ENCODE data around the gene ANKLE1. TPM values are rescaled to one million over a fixed set of nuclear protein-coding genes. Genes with fewer than 3 reads are reported as not detected.

ANKLE1 gene
- total and polyA plus RNA-seq, 2 donors (not counting 3 experiments of a cell fraction or from before 2014, with no cell fraction given): 1.9 to 3.1 TPM

DNA sequence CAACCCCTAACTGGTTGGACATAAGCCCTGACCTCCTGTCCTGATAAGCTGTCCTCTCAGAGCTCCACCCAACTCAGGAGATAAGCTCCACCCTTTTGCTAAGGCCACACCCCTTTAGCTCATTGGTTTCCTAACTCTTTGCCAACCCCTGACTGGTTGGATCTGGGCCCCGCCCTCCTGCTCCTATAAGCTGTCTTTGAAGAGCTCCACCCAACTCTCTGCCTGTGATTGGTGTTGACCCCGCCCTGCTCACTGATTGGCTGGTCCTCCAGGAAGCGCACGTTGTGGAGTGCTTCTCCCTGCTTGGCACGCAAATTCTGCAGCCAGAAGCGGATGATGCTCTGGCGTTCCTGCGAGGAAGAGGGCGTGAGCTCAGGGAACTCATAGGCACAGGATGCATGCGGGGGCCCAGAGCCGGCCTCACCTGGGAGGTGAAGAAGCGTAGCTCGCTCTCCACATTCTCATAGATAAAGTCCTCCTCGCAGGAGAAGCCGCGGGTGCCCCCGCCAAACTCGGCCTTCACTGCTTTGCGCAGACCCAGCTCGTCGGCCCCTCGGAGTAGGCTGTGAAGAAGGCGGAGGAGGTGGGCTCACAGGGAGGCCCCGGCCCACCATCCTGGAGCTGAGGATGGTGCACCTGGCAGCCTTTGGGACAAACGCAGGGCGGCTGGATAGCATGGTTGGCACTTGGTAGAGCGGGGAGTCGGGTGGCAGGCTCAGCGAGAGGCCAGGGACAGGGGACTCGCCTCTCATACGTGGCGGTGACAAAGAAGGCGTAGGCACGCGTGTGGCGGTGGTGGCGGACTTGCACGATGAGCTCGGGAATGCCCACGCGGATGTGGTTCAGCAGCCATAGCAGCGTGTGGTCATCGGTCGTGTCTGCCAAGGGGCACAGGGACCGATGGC is 51.2 kb downstream of the ANKLE1 start:
- intact Hi-C loops (cut with micrococcal nuclease): no loop called here

More for the DNA sequence above, 51.2 kb downstream of the ANKLE1 start:
- ChIA-PET CTCF (interaction anchor here (0.6 to 2.5 kb wide), 3 partner anchors 28 to 53 kb away, joined by 3 to 12 read pairs (median 4); partner anchors contain the start of gene MRPL34), POLR2A (interaction anchor here (0.5 kb wide), 1 partner anchor 663 kb away, joined by 4 read pairs; no protein-coding TSS in a partner anchor)
- Histone ChIP-seq H3K79me2 (ENCODE audit: control insufficient read depth, insufficient read depth, low read length) (no peaks in the 10 kb centered on the region), H3K9me3 (replicated peaks; ENCODE audit: control insufficient read depth, insufficient read depth, low read length) (no peaks in the 10 kb centered on the region), H3K4me2 (ENCODE audit: insufficient read depth, low read length) (no peak overlapping the region), H3K4me1 (ENCODE audit: control insufficient read depth, extremely low read depth, insufficient read depth, low read length) (peaks cover 20% of the 10 kb centered on the region), H2AFZ (ENCODE audit: low read depth, low read length) (no peak overlapping the region), H3K27ac (ENCODE audit: insufficient read depth, low read depth, low read length) (no peak overlapping the region), H3K9me1 (replicated peaks; ENCODE audit: control insufficient read depth, extremely low read depth, insufficient read depth, low read length) (no peaks in the 10 kb centered on the region), H3K9ac (replicated peaks; ENCODE audit: extremely low read depth, insufficient read depth, low read length) (no peak overlapping the region), H3K4me3 (replicated peaks in 1 of 3; ENCODE audit: insufficient read depth in 1 of 3, low read depth in 1 of 3, low read length in 3 of 3) (no peak overlapping the region), H3K36me3 (ENCODE audit: control insufficient read depth in 2 of 2, extremely low read depth in 1 of 2, insufficient read depth in 2 of 2, low read length in 2 of 2) (no peaks in the 10 kb centered on the region), H3K27me3 (ENCODE audit: control insufficient read depth in 2 of 2, insufficient read depth in 2 of 2, low read length in 2 of 2) (peaks cover 4 to 19% of the 10 kb centered on the region in 2 experiments), H4K20me1 (replicated peaks; ENCODE audit: control insufficient read depth, extremely low read depth, insufficient read depth, low read length) (no peaks in the 10 kb centered on the region)
- TF ChIP-seq, protein P1, sequence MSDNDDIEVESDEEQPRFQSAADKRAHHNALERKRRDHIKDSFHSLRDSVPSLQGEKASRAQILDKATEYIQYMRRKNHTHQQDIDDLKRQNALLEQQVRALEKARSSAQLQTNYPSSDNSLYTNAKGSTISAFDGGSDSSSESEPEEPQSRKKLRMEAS (IDR thresholded peaks at IDR 0.05; ENCODE audit: insufficient read depth, insufficient read length): no peak
- TF ChIP-seq MYC (IDR thresholded peaks at IDR 0.05; ENCODE audit: low read depth, low read length) (no peak), EZH2 (IDR thresholded peaks at IDR 0.05; ENCODE audit: borderline replicate concordance, low read depth, low read length, severe bottlenecking) (no peak), POLR2AphosphoS5 (IDR thresholded peaks at IDR 0.05; ENCODE audit: insufficient read depth, low read depth, low read length) (no peak), GATA2 (IDR thresholded peaks at IDR 0.05; ENCODE audit: insufficient read depth, insufficient read length, low read depth, low read length) (no peak), POLR2A (IDR thresholded peaks at IDR 0.05; ENCODE audit: low read depth, low read length) (no peak), JUN (IDR thresholded peaks at IDR 0.05; ENCODE audit: borderline replicate concordance, insufficient read depth, insufficient read length, low read depth) (no peak), FOS (IDR thresholded peaks at IDR 0.05; ENCODE audit: borderline replicate concordance, insufficient read depth, low read length) (no peak)
- TF ChIP-seq, protein P2, sequence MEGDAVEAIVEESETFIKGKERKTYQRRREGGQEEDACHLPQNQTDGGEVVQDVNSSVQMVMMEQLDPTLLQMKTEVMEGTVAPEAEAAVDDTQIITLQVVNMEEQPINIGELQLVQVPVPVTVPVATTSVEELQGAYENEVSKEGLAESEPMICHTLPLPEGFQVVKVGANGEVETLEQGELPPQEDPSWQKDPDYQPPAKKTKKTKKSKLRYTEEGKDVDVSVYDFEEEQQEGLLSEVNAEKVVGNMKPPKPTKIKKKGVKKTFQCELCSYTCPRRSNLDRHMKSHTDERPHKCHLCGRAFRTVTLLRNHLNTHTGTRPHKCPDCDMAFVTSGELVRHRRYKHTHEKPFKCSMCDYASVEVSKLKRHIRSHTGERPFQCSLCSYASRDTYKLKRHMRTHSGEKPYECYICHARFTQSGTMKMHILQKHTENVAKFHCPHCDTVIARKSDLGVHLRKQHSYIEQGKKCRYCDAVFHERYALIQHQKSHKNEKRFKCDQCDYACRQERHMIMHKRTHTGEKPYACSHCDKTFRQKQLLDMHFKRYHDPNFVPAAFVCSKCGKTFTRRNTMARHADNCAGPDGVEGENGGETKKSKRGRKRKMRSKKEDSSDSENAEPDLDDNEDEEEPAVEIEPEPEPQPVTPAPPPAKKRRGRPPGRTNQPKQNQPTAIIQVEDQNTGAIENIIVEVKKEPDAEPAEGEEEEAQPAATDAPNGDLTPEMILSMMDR (IDR thresholded peaks at IDR 0.05; ENCODE audit: extremely low read depth in 1 of 2, insufficient read depth in 1 of 2, low read depth in 1 of 2, low read length in 2 of 2): no peak
- FAIRE-seq: no peak
- no TSS peak for BruUV-seq (replicated peaks)
- dilution Hi-C loops (cut with MboI; ENCODE audit: extremely low pct_ligation_motif_present, low sequenced_read_pairs): no loop called here
- DNase-seq (ENCODE audit: low read depth, low spot score): peak; percentile 45
